CMK (cell line): ENCODE data around the gene AGK.
"Not testable (repeated sequence)": the region's sequence is repeated elsewhere in the genome, so short reads cannot be mapped to it uniquely, and the experiment has no call there.

ENCODE experiments used
- DNase-seq: peaks from one replicate; pipeline ENCODE4 v3.0.0-alpha.2; 2010; ENCODE audit warnings: low read depth

AGK gene

DNA sequence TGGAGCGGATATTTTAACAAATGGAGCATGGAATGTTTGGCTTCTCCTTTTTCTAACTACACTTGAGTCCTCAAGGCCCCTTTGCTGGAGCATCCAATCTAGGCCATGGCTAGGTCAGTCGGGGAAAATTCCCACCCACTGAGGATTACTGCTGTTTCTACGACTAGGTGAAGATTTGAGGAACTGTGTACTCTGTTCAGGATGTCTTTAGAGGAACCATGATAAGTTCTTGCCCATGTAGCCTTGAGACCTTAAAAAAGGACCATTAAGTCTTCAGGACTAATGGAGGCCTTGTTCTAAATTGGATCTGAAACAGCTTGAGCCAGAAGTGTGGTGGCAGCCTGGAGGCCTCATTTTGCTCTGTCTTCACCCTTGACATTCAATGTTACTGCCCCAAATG is 6.2 kb downstream of the AGK start:
- no peak for DNase-seq

GRCh38 chr7:141557831-141558531 is 6.8 kb downstream of the AGK start:
- DNase-seq: not testable (repeated sequence)

DNA sequence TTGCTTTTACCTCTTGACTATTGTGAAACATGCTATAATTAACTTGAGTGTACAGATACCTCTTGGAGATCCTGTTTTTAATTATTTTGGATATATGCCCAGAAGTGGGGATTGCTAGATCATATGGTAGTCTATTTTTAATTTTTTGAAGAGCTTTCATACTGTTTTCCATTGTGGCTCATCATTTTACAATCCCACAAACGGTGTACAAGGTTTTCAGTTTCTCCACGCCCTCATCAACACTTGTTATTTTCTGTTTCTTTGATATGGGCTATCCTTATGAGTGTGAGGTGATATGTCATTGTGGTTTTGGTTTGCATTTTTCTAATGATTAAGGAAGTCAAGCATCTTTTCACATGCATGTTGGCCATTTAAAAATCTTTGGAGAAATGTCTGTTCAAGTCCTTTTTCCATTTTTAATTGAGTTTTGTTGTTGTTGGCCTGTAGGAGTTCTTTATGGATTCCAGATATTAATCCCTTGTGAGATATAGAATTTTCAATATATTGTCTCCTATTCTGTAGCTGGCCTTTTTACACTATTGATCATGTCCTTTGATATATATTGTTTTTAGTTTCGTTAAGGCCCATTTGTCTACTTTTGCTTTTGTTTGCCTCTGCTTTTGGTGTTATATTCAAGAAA is 7.5 kb downstream of the AGK start:
- DNase-seq: no peak

DNA sequence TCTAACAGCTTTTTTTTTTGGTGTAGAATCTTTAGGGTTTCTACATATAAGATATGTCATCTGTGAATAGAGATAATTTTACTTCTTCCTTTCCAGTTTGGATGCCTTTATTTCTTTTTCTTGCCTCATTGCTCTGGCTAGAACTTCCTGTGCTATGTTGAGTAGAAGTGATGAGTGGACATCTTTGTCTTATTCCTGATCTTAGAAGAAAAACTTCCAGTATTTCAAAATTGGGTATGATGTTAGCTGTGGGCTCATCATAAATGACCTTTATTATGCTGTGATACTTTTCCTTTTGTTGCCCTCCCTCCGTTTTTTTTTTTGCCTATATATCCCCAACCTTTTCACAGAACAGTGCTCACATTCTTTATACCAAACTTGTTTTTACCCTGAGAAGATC is 8.8 kb downstream of the AGK start:
- DNase-seq: no peak

DNA sequence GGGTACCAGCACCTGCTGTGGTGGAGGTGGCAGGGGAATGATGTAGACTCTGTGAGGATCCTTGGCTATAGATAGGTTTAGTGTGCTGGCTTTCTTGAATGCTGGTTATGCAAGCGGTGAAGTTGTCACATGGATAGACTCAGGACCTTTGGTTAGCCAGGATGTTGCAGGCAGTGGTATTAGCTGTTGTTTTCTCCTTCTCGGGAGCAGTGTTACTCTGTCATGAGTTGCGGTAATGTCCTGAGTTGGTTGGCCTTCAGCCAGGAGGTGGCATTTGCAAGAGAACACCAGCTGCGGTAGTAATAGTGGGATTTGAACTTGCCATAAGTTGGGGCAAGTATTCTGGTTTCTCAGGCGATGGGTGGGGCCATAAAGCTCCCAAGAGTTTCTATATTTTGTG is 10.8 kb downstream of the AGK start:
- DNase-seq: no peak

- no peak for DNase-seq
These were observed 11.3 kb downstream of the AGK start for GRCh38 chr7:141562543-141562942.

DNA sequence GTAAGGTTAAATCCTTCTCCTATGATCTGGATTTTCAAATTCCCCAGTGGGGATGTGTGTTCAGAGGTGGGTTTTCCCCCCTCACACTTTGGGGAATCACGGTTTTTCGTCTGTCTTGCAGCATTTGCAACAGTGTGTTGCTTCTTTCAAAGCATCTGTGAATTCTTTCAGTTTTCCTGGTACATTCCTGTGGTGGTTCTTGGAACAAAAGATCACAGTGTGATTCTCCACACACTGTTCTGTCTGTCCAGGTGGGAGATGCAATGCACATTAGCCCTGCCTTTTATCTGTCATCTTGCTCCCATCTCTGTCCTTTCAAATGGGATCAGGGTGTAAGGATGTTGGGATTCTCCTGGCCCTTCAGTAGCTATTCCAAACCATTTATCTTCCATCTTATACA is 11.8 kb downstream of the AGK start:
- DNase-seq: no peak

- no peak for DNase-seq
These were observed 12.9 kb downstream of the AGK start for GRCh38 chr7:141563956-141564623.

GRCh38 chr7:141567432-141567831 is 16.2 kb downstream of the AGK start:
- no peak for DNase-seq

GRCh38 chr7:141568227-141568626 is 17.0 kb downstream of the AGK start:
- no peak for DNase-seq

GRCh38 chr7:141571059-141571458 is 19.8 kb downstream of the AGK start:
- DNase-seq: no peak

DNA sequence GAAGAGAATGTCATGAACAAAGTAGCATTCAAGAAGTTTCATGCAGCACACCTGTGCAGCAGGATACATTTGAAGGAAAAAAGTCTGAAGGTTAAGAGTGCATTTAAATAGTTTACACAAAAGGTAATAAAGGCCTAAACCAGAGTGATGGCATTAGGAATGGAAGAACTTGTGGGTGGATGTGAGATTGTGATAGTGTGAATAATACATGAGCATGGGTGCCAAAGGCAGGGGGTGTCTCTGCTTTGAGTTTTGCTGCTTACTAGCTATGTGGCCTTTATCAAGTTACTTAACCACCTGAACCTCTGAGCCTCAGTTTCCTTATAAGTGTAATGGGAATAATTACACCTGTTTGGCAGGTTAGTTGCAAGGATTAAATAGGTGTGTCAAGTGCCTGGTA is 21.0 kb downstream of the AGK start:
- DNase-seq: no peak

DNA sequence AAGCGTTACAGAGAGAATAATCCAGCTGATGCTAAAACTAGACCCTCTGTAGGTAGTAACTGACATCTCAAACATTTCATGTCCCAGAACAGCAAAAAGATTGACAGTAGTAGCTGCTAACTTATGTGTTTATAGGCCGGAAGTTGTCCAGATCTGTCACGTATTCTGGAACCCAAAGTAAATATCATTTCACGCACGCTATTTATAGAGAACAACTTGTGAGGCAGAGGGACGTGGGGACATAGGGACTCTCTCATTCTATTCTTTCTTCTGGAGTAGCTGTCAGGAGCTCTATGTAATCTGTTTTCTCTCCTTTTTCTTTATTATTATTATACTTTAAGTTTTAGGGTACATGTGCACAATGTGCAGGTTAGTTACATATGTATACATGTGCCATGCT is 22.3 kb downstream of the AGK start:
- no peak for DNase-seq

DNA sequence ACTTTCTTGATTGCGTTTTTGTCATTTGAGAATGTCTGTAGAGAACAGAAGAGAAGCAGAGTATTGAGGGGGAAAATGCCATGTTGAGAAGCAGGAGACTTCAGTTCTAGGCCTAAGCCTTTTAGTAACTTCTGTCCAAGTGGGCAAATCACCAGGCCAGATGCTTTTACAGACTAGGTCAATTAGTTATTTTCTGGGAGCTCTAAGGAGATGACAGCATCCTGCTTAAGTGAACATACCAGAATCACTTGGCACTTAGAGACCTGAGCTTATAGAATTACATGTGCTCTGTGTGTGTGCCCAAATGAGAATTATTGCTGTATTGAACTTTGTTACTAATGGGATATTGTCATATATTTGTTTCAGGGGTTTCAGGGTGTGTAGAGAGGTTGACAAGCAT is 24.0 kb downstream of the AGK start:
- DNase-seq: no peak

DNA sequence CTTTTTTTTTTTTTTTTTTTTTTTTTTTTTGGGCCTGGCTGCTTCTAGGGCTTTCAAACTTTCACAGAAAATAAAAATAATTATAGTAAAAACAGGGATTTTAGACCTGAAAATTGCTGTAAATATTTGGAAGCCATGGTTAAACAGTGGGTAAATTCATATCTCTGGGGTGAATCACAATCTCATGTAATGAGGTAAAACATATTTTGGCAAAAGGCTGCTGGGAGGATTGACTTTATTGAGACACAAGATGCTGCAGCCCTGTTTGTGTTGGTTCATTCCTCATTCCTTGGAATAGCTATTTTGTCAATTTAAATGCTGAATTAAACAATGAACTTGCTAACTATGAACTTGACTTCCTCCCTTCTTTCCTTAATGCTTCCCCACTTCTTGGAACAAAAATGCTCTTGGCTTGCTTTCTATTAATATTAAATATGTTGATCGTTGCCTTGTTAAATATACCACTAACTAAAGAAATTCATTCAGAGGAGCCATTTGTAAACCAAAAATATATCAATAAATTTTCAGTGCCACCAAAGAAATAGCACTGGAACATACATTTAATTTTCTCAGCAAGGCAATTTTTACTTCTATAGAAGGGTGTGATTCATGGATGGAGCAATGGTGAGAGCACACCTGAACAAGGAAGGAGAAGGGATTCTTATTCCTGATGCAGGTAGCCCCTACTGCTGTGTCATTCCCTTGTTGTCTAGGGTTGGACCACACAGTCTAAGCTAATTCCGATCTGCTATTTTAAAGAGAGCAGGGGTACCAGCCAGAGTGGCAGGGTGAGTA is 24.6 kb downstream of the AGK start:
- no peak for DNase-seq

DNA sequence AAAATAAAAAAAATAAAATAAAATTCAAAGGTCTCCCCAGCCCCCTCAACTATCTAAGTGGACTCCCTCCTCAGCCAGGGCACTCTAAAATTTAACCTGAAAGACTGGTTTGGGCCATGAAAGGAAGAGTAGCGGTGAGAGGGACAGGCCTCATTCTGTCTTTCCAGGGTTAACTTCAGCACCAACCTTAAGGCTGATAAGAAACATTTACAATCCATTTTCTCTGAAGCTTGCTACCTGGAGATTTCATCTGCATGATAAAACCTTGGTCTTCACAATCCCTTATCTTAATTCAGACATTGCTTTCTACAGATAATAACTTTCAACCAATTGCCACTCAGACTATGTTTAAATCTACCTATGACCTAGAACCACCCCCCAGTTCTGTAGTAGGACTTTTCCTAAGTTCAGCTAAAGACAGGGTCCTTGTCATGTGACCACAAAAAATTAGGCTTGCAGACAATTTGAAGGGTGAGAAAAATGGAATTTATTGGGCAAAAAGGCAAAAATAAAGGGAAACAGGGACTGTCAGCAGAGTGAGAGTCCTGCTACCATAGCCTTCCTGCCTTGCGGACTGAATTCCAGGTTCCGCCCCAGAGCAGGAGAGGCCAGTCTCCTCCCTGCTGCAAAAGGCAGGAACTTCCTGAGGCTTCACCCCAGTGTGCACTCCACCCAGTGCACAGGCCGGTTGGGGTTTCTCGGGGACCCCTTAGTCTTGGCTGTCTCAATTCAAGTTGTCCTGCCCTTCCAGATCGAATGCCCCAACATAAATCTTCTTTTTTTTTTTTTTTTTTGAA is 26.0 kb downstream of the AGK start:
- no peak for DNase-seq

DNA sequence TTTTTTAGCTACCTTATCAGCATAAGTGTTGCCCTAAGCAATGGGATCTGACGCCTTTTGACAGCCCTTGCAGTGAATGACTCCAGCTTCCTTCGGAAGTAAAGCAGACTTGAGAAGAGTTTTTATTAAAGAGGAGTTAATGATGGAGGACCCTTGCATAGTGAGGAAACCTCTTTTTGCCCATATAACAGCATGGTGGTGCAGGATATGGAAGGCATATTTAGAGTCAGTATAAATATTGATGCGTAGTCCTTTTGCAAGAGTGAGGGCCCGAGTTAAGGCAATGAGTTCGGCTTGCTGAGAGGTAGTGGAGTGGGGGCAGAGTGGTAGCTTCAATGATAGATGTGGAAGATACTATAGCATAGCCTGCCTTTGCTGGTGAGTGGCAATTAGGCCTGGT is 28.7 kb downstream of the AGK start:
- not testable (repeated sequence) for DNase-seq

DNA sequence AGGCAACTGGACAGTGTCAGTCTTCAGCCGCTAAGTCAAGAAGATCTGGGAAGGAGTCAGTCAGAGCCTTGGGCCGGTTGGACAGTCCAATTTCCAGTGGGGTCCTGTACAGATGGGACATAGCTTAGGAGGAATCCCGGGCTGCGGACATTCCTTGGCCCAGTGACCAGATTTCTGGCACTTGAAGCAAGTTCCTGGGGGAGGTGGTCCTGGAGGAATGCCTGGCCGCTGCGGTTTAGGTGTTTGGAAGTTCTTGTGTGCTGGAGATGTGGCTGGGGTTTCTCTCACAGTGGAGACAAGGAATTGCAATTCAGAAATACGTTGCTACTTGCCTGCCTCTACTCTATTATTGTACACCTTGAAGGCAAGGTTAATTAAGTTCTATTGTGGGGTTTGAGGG is 30.9 kb downstream of the AGK start:
- not testable (repeated sequence) for DNase-seq

DNA sequence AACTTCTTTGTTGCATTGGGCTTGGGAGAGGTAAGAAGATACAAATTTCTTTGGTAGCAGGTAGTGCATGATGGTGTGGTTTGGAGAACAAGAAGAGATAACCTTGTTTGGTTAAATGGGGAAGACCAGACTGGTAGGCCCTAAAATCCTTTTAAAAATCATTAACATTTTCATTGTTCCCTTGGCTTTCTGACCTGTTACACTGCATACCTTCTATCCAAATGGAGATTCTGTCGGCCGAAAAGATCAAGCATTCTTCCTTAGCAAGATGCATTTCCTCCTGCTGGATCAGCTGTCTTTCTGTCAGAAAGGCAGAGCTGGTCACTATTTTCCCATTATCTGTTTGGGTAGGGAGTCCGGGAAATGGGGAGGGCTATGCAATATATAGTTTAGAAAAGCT is 33.7 kb downstream of the AGK start:
- DNase-seq: no peak

DNA sequence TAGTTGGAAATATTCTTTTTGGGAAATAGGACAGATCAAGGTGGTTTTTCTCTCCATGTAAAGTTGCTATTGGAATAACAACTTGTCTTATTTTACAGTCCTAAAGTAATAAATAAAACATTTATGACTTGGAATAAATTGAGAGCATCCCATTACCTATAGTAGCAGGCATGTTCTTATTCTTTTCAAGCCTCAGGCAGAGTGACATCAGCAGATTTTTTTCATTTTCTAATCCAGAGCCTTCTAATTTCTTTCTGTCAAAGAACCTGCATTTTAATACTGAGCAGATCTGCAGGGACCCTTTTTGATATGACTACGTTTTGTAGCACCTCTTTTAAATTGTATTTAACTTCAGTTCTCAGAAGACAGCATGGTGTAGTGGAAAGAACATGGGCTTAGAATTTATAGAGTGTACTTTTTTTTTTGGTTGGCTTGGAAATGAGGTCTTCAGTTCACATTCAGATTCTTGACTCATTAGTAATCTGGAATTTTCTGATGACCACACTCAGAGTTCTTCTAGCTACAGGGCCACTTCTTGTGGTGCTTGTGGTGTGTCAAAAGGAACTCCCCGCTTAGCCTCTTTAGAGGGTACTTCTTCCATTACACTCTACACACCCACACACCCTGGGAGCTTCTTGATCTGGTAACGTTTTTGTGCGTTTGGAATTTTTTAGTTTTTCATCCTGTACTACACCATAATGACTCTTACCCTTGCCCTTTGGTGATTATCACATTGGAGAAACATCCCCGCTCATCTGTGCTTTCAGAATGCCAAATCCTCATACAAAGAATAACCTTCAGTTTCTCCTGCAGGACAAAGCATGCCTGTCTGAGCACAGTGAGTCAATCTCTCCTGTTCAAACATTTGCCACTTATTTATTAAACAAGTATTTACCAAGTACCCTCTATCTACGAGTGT is 34.6 kb downstream of the AGK start:
- no peak for DNase-seq

- DNase-seq: no peak
These were observed 35.7 kb downstream of the AGK start for GRCh38 chr7:141586878-141587277.
